ENCODE data around the gene GMDS.
A peak's percentile ranks its signal among the peaks of the same experiment; 100 is the strongest.

Gene GMDS

DNA sequence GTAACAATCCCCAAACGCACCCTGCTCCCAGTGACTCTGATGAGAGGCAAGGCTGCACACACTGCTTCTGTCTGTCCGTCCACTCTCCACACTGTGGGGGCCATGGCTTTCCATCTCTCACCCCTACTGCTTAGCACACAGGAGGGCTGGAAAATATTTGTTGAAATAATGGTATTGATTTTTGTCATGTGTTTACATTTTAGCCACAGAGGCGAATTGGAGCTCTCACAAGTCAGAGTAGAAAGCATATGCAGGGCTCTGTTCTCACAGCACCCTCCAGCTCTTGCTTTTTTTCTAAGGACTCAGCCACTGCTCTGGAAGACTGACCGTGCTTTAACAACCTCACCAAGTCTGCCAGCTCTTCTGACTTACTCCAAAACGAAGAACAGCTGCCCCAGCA is 273.8 kb downstream of the GMDS start:
- DNase-seq: no peak

DNA sequence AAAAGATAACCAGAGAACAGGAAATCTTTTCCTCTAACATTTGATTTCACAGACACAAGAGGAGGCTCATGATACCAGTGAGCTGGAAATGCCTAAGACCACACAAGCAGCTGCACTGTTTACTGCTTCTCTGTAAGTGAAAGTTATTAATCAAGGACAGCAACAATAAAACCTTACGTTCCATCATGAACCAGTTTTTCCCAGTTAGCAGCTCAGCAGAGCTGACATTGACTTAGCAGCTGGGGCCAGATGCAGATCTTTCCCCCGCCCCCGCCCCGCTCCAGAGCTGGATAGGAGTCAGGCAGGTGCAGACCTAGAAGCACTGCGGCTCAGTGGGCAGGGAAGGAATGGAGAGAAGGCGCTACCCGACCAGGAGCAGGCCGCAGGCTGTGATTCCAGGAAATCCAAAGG is 275.2 kb downstream of the GMDS start:
- peak; percentile 68 for DNase-seq

DNA sequence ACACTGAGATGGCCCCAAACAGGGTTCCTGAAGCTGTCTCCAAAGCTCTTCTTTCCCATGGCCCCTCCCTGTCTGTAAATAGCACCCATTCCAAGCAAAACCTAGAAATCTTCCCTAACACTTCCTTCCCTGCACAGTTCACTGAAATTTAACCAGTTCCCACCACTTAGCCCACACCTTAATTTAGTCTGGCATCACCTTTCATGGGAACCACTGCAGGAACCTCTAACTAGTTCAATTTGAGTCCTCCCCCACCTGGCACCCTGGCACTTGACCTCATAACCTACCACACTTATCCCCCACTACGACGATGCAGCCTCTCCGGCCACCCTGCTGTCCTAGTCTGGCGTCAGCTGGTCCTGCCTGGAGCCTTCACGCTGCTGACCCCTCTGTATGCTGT is 278.7 kb downstream of the GMDS start:
- no peak for DNase-seq

DNA sequence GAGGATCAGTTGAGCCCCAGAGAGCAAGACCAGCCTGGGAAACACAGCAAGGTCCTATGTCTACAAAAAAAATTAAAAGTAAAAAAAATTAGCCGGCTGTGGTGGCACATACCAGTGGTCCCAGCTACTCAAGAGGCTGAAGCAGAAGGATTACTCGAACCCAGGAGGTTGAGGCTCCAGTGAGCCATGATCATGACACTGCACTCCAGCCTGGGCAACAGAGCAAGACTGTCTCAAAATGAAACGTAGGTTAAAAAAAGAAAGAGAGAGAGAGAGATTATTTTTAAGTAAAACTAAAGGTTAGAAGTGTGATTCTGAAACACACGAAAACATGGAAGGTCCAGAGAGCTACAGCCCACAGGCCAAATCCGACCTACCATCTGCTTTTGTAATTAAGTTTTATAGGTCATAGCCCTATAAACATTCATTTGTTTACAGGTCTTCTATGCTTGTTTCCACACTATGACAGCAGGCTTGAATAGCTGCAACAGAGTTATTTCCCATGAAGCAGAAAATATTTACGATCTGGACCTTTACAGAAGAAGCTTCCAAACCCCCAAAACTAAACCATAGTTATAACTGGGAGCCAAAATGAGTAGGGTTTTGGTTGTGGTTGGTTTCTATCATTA is 279.7 kb downstream of the GMDS start:
- no peak for DNase-seq

DNA sequence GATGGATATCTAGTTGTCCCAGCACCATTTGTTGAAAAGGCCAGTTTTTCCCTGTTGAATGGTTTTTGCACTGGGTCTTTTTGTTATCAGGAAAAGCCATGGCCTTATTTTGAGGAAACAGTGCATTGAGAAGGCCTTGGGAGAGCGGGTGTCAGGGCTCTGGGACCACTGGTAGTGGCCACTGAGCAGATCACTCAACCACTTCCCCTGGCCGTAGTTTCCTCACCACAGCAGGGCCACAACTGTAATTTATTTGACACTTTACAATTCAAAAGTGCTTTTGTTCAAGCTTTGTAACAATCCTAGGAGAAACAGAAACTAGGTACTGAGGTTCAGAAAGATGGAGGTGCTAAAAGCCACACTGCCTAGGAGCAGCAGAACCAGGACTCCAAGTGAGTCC is 281.8 kb downstream of the GMDS start:
- no peak for DNase-seq

DNA sequence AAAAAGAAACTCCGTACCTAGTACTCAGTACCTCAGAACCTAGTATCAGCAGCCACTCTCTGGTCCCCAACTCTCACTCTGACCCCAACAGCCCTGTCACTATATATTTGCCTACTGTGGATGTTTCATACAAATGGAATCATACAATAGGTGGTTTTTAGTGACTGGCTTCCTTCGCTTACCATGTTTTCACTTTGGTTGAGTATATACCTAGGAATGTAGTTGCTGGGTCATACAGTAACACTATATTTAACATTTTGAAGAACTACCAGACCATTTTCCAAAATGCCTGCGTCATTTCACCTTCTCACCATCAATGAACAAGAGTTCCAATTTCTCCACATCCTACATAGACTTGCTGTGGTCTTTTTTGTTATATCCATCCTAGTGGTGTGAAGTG is 283.2 kb downstream of the GMDS start:
- DNase-seq: no peak

DNA sequence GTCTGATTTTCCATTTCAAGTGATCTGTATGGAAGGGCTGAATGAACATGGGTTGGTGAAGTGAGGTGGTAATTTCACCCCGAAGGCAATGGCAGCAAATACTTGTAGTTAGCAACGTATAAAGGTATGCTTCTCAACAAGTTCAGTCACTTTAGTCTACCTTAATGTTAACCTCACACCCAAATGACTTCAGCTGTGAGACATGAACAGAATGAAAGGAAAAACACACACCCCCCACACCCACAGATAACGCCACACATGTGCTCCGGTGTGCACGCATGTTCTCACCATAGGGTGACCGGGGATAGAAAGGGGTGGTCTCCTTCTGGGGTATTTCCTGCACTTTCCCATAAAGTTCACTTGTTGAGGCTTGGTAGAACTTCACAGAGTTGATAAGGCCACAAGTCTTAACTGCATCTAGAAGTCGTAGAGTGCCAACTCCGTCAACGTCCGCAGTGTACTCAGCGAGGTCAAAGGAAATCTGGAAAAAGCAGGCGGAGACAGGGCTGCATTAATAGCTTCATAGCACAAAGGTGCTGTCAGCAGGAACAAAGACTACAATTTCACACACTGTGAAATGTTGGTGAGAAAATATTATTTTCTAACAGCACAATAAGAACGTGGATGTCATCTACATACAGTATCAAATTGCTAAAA is 284.8 kb downstream of the GMDS start:
- no peak for DNase-seq

DNA sequence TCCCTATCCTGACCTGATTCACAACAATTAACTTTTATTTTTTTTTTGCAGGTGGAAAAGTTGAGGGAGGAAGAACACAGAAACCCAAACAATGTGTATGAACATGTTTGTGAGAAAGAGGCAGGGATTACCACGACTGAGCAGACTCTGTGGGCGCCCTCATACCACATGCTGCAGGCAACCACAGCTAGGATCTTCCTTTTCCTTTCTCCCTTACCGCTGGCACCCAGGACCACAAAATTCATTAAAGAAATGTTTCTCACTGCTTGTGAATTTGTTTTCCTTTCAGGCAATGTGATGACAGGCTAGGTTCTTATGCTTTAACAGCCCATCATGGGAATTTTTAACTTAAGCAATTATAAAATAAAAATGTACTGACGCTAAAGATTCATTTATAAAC is 287.1 kb downstream of the GMDS start:
- DNase-seq: no peak

DNA sequence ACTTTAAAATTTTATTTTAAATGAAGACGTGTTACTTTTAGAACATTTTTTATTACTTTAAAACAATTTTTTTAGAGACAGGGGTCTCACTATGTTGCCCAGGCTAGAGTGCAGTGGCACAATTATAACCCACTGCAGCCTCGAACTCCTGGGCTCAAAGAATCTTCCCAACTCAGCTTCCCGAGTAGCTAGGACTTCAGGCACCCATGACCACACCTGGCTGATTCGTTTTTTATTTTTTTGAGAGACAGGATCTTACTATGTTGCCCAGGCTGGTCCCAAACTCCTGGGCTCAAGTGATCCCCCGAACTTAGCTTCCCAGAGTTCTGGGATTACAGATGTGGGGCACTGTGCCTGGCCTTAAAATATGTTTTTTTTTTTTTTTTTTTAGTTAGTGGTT is 287.7 kb downstream of the GMDS start:
- no peak for DNase-seq

DNA sequence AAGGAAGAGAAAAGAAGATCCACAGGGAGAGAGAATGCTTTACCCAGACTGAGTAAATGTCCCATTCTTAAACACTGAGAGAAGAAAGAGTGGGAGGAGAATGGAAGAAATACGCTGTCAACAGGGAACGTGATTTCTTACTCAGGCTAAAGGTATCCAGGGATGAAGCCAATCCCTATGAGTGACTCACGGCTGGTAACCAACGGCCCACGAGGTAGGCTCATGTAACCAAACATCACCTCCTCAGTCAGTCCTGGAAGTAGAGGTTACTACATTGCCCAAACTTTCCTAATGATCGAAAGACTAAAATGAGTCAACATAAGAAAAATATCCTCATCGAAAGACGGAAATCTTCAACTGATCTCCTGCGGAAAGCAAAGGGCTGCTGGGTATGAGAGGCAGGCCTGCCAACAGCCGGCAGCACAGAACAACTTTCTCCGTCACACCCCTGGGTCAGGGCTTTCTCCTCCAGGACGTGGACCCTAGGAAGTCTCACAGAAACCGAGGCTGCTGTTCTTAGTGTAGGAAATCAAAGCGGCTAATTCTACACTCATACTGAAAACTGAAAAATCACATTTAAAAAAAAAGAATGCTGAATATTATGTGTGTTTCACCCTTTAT is 292.6 kb downstream of the GMDS start:
- no peak for DNase-seq

DNA sequence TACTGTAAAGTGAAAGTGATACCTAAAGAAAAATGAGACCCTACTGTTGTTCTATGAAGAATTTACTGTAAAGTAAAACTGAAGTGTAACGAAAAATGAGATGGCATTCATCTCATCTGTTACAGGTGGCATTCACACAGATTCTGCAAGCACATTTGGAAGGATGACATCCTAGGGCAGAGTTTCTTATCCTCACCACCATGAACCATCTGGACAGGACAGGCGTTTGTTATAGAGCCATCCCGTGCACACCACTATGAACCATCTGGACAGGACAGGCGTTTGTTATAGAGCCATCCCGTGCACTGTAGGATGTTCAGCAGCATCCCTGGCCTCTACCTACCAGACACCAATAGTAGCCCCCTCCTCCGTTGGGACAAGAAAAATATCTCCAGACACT is 294.8 kb downstream of the GMDS start:
- DNase-seq: no peak

DNA sequence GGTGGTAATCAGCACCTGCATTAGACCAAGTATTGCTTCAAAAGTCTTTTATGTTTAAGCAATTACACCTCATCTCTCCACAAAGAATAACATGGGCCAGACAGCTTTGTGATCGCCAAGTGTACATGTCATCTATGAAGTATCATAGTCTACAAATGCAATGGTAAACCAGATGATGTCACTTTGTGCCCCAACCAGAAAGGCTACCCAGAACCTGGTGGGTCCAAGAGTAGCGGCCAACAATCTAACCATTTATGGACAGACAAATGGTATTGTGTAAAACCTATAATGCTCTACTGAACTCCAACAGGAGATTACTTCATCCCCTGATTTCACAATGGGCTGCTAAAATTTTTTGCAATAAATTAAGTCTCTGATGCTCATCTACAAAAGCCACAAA is 295.9 kb downstream of the GMDS start:
- no peak for DNase-seq

DNA sequence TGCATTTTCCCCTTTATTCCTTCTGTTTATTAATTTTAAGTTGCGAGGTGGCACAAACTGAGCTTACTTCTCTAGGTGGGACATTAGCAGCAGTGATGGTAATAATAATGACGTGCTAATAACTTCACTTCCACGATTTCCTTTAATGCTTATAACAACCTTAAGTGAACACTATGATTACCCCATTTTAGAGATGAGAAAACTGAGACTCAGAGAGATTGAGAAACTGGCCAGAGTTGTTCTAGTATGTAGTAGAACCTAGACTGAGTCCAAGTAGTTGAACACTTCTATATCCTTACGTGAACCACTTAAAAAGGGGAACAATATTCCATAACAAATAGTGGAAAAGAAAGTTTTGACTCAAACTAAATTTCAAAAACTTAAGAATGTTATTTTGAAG is 297.5 kb downstream of the GMDS start:
- no peak for DNase-seq

DNA sequence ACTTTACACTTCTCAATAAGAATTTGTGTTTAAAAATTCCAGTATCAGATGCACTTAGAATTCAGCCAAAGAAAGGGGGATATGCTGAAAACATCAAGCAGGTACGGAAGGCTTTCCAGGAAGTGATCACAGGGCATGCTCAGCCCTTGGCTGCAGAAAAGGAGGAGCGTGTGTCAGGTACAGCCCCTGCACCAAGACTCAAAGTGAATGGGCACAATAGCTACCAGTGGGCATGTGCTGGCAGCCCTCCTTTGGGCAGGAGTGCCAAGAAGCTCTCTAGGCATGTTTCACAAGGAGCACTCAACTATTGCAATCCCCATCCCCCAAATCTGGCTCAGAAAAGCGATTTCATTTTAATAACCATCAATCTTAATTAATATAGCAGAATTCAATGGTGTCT is 298.8 kb downstream of the GMDS start:
- DNase-seq: no peak

DNA sequence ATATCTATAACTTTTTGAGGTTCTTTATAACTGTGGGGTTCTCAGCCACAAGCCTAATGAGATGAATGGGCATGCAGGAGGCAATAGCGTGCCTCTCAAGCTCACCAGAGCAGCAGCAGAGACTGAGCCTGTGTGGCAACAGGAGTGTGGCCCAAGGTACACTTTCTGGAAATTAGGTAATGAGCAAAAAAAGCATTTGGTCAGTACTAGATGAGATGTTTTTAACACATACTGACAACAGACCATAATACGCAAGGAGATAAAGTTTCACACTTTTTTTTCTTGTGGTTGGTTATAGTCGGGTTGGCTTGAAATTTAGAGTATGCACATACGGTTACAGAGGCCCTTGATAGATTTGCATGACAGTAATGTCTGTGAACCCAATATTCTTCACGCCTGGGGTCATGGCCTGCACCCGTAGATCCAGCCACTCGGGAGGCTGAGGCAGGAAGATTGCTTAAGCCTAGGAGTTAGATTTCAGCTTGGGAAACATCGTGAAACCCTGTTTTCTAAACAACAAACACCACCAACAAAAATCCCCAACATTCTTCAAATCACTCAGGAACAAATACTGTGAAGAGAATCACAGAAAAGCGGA is 300.1 kb downstream of the GMDS start:
- no peak for DNase-seq

DNA sequence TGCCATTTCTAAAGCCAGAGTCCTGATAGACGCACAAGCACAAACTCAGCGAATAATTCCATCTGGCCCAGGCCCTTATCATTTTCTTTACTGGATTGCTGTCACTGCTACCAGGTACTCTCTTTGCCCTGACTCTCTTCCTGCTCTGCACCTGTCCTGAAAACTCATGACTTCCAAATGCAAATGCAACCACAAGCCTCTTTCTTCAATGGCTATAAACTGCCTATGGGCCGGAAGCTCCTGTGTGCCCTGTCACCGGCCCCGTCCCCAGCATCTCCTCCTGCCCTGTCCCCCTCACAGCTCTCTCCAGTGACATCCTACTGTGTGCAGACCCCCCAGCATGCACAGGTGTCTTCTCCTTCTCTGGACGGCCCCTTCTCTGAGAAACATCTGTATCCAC is 302.6 kb downstream of the GMDS start:
- no peak for DNase-seq

DNA sequence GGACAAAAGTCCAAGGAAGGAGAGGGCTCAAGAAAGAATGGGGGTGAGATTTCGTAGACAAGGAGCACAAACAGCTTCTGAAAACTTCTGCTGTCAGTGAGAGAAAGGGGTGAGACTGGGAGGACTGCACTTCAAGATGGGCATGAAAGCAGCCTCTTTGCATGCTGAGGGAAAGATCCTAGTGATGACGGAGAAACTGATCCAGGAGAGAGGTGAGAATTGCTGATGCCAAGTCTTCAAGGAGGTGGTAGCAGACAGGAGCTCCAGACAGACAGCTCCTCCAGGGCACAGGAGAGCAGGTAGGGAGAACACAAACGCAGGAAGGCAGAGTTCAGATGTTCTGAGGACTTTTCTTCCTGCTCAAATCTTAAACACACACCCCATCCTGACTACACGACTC is 303.9 kb downstream of the GMDS start:
- no peak for DNase-seq

DNA sequence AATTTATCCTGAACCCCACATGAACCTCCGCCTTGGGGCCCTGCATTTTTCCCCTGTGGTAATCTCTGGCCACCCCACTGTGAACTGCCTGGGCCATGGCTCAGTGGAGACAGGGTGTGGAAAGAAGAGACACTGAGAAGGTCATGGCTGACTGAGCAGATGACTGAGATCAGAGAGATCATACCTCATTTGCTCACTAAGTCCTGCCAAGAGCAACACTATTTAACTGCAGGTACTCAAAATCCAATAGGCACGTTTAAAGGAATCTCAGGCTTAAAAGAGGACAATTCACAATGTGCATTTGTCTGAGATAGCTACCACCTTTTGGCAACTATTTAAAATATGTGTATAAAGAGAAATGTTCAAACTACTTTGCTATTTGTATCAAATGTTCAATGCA is 305.0 kb downstream of the GMDS start:
- no peak for DNase-seq

DNA sequence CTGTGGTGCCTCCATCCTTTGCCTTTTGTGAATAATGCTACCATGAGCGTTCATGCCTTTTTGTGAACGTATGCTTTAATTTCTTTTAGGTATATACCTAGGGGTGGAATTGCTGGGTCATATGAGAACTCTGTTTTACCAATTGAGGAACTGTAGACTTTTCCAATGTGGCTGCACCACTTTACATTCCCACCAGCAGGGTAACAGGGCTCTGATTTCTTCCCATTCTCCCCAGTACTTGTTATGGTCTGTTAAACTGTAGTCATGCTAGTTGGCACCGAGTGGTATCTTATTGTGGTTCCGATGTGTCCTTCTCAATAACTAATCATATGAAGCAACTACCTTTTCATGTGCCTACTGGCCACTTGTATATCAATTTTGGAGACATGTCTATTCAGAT is 312.1 kb downstream of the GMDS start:
- no peak for DNase-seq

DNA sequence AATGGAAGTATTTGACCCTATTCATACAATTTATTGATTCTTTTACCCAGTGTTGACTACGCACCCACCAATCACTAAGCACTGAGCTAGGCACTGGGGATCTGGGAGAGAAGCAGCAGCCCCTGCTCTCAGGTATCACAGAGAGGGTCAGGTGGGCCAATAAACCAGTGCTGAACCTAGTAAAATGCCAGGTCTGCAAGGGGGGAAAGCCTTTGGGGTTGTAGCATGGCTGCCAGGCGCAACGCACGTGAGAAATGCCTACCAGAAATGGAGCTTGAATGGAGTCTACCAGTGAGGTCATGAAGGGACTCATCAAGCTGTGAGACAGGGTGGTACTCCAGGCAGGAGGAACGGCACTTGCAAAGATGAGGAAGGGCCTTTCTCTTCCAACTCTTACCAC is 313.6 kb downstream of the GMDS start:
- no peak for DNase-seq

DNA sequence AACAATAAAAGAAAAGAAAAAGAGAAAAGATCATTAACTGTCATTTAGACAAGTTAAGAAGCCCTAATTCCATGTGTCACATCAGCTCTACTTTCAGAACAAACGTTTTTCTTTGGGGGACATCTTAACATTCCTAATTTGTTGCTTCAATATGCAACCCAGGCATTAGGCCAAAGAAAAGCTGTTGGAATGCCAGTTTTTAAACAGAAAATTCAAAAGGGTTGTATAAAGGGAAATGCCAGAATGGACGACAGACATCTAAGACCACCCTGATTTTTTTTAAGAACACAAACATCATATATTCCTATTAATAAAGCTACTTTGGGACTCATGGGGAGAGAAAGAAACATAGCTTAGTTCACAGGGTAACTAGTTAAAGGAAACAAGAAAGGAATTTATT is 315.0 kb downstream of the GMDS start:
- no peak for DNase-seq

DNA sequence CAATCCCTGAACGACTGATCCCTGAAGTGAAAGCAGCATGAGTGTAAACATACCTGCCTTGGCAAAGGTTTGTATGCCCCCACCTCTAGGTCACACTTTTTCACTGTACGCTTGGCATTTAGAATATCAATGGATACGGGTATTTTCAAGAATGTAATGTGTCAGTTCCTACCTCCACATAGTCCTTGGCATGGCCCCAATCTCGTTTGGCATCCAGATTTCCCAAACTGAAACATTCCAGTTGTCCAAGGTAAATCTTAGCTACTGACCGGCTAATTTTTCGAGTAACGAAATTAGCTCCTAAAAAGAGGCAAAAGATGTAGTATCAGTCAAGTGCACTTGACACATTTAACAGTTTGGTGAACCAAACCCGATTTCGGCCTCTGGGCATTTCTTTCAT is 315.5 kb downstream of the GMDS start:
- no peak for DNase-seq

DNA sequence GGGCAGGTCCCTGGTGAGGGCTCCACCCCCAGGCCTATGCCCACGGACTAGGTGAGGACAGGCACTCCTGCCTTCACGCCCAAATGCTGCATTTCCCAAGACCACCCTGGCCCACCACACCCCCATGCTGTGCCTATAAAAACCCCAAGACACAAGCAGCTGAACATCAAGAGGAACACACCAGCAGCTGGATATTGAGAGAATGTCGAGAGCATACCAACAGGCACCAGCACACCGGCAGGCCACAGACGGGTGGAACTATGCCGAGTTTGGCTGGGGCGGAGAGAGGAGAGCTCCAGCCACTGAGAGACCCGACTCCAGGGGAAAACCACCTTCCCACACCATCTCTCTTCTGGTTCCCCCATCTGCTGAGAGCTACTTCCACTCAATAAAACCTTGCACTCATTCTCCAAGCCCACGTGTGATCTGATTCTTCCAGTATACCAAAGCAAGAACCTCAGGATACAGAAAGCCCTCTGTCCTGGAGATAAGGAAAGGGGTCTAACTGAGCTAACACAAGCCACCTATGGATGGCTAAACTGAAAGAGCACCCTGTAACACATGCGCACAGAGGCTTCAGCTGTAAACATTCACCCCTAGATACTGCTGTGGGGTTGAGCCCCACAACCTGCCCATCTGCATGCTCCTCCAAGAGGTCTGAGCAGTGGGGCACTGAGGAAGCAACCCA is 319.5 kb downstream of the GMDS start:
- no peak for DNase-seq

DNA sequence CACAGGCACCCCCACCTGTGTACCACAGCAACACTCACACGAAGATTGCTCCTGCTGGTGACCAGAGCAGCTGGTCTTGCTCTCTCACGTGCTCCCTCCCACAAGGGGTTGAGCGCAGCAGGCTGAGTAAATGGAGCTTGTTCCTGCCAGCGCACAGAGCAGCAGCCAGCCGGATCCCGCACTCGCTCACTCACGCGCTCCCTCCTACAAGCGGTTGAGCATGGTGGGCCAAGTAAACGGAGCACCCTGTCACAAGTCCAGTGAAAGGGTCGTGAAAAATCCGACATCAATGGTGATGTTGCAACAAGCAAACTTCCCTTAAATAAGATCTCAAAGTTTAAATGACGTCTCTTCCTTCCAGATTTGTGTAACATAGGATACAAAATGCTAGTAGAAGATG is 322.0 kb downstream of the GMDS start:
- no peak for DNase-seq
